Keratinocyte (primary cell): ENCODE measurements around the gene CLEC9A. TPM values are rescaled to one million over a fixed set of nuclear protein-coding genes. Genes with fewer than 3 reads are reported as not detected.

Experiments used
- DNase-seq: peaks from one replicate; pipeline ENCODE4 v3.0.0-alpha.2; 2011; ENCODE audit warnings: low read depth, missing footprints, low spot score
- FAIRE-seq: peaks from 2 replicates; lab custom pipeline; 2011; peaks lifted over from hg19 to GRCh38; lab: Jason Lieb, UNC
- H2AFZ ChIP-seq: 2 replicates; pipeline ENCODE4 v1.6.0; 2012; ENCODE audit warnings: low read length, control low read depth, inconsistent platforms; ENCODE audit not compliant: control insufficient read depth
- H3K27ac ChIP-seq: 2 replicates; pipeline ENCODE4 v1.5.1; 2011; ENCODE audit warnings: low read length; ENCODE audit not compliant: control insufficient read depth, insufficient read depth
- H3K27me3 ChIP-seq: 3 replicates; pipeline ENCODE4 v1.6.0; 2011; ENCODE audit warnings: low read length; ENCODE audit not compliant: control insufficient read depth, insufficient read depth; ENCODE audit errors: extremely low read depth
- H3K36me3 ChIP-seq, 2 experiments: 2 replicates in 1 of 2; 3 replicates in 1 of 2; pipeline ENCODE4 v1.5.1; 2011; ENCODE audit warnings: low read length in 2 of 2, mild to moderate bottlenecking in 1 of 2; ENCODE audit not compliant: control insufficient read depth in 2 of 2, insufficient read depth in 2 of 2; ENCODE audit errors: extremely low read depth in 1 of 2
- H3K4me1 ChIP-seq: 3 replicates; pipeline ENCODE4 v1.5.1; 2011; ENCODE audit warnings: low read length; ENCODE audit not compliant: control insufficient read depth, insufficient read depth; ENCODE audit errors: extremely low read depth
- H3K4me2 ChIP-seq: 3 replicates; pipeline ENCODE4 v1.6.0; 2011; ENCODE audit warnings: low read depth, low read length; ENCODE audit not compliant: control insufficient read depth, insufficient read depth; ENCODE audit errors: extremely low read depth
- H3K4me3 ChIP-seq, 3 experiments: fragments of 200-600 bp in 1 of 3; sonication (generic) in 1 of 3; 2 replicates in 2 of 3; 3 replicates in 1 of 3; pipeline ENCODE4 v1.5.1; 2011 to 2016; ENCODE audit warnings: low read length in 3 of 3, mild to moderate bottlenecking in 3 of 3, control low read depth in 2 of 3, inconsistent platforms in 1 of 3, low read depth in 1 of 3, mixed read lengths in 1 of 3, mixed run types in 1 of 3, moderate library complexity in 1 of 3; ENCODE audit not compliant: control insufficient read depth in 2 of 3, insufficient read depth in 2 of 3; ENCODE audit errors: extremely low read depth in 1 of 3
- H3K79me2 ChIP-seq: 2 replicates; pipeline ENCODE4 v1.6.0; 2012; ENCODE audit warnings: low read length; ENCODE audit not compliant: control insufficient read depth, insufficient read depth
- H3K9ac ChIP-seq: 3 replicates; pipeline ENCODE4 v1.6.0; 2011; ENCODE audit warnings: low read length; ENCODE audit not compliant: control insufficient read depth, insufficient read depth; ENCODE audit errors: extremely low read depth
- H3K9me1 ChIP-seq: 3 replicates; pipeline ENCODE4 v1.6.0; 2011; ENCODE audit warnings: low read length; ENCODE audit not compliant: control insufficient read depth, insufficient read depth; ENCODE audit errors: extremely low read depth
- H3K9me3 ChIP-seq: 2 replicates; pipeline ENCODE4 v1.5.1; 2012; ENCODE audit warnings: low read depth, low read length; ENCODE audit not compliant: control insufficient read depth
- H4K20me1 ChIP-seq: 3 replicates; pipeline ENCODE4 v1.6.0; 2011; ENCODE audit warnings: low read length; ENCODE audit not compliant: control insufficient read depth, insufficient read depth; ENCODE audit errors: extremely low read depth
- EZH2 ChIP-seq: IDR thresholded peaks from one replicate; pipeline ENCODE4 v1.6.1; 2012; ENCODE audit warnings: inconsistent platforms, mild to moderate bottlenecking, low read length, moderate library complexity
- dilution Hi-C: fragments of 300-500 bp; cut with MboI; formaldehyde crosslinking; loops from one replicate; pipeline ENCODE4 v1.7.0; 2020; ENCODE audit warnings: low sequenced_read_pairs; ENCODE audit not compliant: extremely low pct_ligation_motif_present
- polyA plus RNA-seq, 5 experiments: library from polyadenylated mRNA; depleted of rRNA in 3 of 5; stranded (reverse) in 3 of 5; stranded (forward) in 1 of 5; unstranded in 1 of 5; fragments of >200 nt; gene quantifications; 1 replicate in 1 of 5; 2 replicates in 3 of 5; 3 replicates in 1 of 5; pipeline versions ENCODE4 v1.2.1 to v1.2.3, GENCODE V29; 2011 to 2012; ENCODE audit warnings: missing spikeins in 2 of 5, low read depth in 1 of 5, low replicate concordance in 1 of 5
- TF ChIP-seq, protein P1 (sequence below), 3 experiments: IDR thresholded peaks in 1 of 3; conservative IDR thresholded peaks in 1 of 3; optimal IDR thresholded peaks in 1 of 3; 2 replicates in 2 of 3; 3 replicates in 1 of 3; pipeline versions ENCODE3 to v1.5.1; 2011; ENCODE audit warnings: low read length in 3 of 3, mild to moderate bottlenecking in 3 of 3, moderate library complexity in 2 of 3, control low read depth in 1 of 3, inconsistent platforms in 1 of 3; ENCODE audit not compliant: insufficient read depth in 2 of 3; ENCODE audit errors: extremely low read depth in 1 of 3

CLEC9A gene
- polyA plus RNA-seq, 1 donor (not counting 4 experiments of a cell fraction or from before 2014, with no cell fraction given) = not detected

DNA sequence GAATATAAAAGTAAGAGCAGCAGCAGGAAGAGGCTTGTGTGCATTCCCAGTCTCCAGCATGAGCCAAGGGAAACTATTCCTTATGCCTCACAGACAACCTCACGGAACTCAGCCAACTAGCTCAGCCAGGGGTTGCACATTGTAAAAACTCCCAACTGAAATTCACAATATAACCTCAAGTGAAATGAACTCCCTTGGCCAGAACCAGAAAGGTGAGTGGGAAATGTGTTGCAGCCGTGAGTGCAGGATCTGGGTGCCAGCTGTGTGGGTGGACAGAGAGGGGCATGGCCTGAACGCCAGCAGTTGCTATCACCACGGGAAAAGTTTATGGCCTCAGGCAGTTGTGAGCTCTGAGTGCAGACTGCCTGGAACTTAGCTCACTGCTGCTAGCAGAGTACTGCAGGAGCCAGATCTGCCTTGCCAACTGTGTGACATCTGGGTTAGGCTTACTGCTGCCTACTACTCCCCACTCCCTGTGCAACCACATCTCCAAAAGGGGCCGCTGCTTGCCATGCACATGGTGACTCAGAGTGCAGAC is 70.6 kb downstream of the CLEC9A start:
- FAIRE-seq = no peak
- no peak for DNase-seq
- no peak overlapping the region for H3K9ac ChIP-seq
- H2AFZ ChIP-seq = peak overlapping the region; percentile 20
- H3K27ac ChIP-seq = no peak overlapping the region
- TF ChIP-seq, protein P1, sequence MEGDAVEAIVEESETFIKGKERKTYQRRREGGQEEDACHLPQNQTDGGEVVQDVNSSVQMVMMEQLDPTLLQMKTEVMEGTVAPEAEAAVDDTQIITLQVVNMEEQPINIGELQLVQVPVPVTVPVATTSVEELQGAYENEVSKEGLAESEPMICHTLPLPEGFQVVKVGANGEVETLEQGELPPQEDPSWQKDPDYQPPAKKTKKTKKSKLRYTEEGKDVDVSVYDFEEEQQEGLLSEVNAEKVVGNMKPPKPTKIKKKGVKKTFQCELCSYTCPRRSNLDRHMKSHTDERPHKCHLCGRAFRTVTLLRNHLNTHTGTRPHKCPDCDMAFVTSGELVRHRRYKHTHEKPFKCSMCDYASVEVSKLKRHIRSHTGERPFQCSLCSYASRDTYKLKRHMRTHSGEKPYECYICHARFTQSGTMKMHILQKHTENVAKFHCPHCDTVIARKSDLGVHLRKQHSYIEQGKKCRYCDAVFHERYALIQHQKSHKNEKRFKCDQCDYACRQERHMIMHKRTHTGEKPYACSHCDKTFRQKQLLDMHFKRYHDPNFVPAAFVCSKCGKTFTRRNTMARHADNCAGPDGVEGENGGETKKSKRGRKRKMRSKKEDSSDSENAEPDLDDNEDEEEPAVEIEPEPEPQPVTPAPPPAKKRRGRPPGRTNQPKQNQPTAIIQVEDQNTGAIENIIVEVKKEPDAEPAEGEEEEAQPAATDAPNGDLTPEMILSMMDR (optimal IDR thresholded peaks at IDR 0.05 in 1 of 3, IDR thresholded peaks at IDR 0.05 in 1 of 3, conservative IDR thresholded peaks at IDR 0.05 in 1 of 3; ENCODE audit: extremely low read depth in 1 of 3, insufficient read depth in 2 of 3, low read length in 3 of 3) = no peak
- TF ChIP-seq EZH2 = no peak
- no peaks in the 10 kb centered on the region for H3K9me1 ChIP-seq
- no peaks in the 10 kb centered on the region for H3K4me1 ChIP-seq
- no peak overlapping the region for H3K4me3 ChIP-seq
- no peaks in the 10 kb centered on the region for H3K36me3 ChIP-seq
- no peaks in the 10 kb centered on the region for H3K79me2 ChIP-seq
- no peaks in the 10 kb centered on the region for H3K27me3 ChIP-seq
- H4K20me1 ChIP-seq = no peaks in the 10 kb centered on the region
- dilution Hi-C loops = no loop called here
- H3K4me2 ChIP-seq = peak overlapping the region; percentile 25
- no peaks in the 10 kb centered on the region for H3K9me3 ChIP-seq

DNA sequence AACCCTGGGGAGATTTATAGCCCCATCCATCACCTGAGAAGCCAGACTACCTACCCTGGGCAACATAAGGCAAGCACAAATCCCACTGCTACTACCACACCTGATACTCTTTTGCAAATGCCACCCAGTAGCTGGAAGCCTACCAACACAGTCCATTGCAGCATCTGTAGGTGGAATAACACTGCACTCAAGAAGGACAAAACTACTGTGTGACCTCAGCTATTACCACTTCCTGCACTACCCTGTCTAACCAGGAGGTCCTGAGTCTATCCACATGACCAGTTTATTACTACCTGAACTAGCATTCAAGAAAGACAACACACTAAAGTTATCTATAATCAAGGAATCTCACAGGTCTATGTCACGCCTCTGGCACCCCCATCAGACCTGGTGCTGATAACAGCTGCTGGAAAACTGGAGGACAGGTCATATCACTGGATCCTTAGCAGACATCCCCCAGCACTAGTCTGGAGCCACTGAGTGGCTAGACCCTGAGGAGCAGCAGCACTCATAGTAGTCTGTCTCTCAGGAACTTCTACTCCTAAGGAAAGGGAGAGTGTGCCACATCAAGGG is 71.3 kb downstream of the CLEC9A start:
- H3K27ac ChIP-seq = no peak overlapping the region
- no peak for DNase-seq

More for the DNA sequence above, 71.3 kb downstream of the CLEC9A start:
- H3K9me1 ChIP-seq = no peaks in the 10 kb centered on the region
- no peak overlapping the region for H3K4me3 ChIP-seq
- no peaks in the 10 kb centered on the region for H3K36me3 ChIP-seq
- no peaks in the 10 kb centered on the region for H3K79me2 ChIP-seq
- no peak for TF ChIP-seq EZH2
- TF ChIP-seq, protein P1 (optimal IDR thresholded peaks at IDR 0.05 in 1 of 3, IDR thresholded peaks at IDR 0.05 in 1 of 3, conservative IDR thresholded peaks at IDR 0.05 in 1 of 3; ENCODE audit: extremely low read depth in 1 of 3, insufficient read depth in 2 of 3, low read length in 3 of 3) = no peak
- H3K4me1 ChIP-seq = no peaks in the 10 kb centered on the region
- dilution Hi-C loops = no loop called here
- H4K20me1 ChIP-seq = no peaks in the 10 kb centered on the region
- no peak overlapping the region for H3K9ac ChIP-seq
- no peaks in the 10 kb centered on the region for H3K9me3 ChIP-seq
- H2AFZ ChIP-seq = no peak overlapping the region
- no peak overlapping the region for H3K4me2 ChIP-seq
- no peaks in the 10 kb centered on the region for H3K27me3 ChIP-seq
- FAIRE-seq = peak; percentile 32
